GM12892 (cell line): ENCODE data around the gene GIN1.

ENCODE experiments used
- POLR2A ChIP-seq: IDR thresholded peaks from 2 replicates; pipeline ENCODE4 v1.6.1; 2011; ENCODE audit warnings: low read depth, low read length, control low read depth
- POLR2AphosphoS5 ChIP-seq: IDR thresholded peaks from 2 replicates; pipeline ENCODE4 v1.6.1; 2011; ENCODE audit warnings: low read depth, low read length, control low read depth
- TAF1 ChIP-seq: IDR thresholded peaks from 2 replicates; pipeline ENCODE4 v1.6.1; 2011; ENCODE audit warnings: low read depth, mild to moderate bottlenecking, control low read depth, low read length, borderline replicate concordance

DNA sequence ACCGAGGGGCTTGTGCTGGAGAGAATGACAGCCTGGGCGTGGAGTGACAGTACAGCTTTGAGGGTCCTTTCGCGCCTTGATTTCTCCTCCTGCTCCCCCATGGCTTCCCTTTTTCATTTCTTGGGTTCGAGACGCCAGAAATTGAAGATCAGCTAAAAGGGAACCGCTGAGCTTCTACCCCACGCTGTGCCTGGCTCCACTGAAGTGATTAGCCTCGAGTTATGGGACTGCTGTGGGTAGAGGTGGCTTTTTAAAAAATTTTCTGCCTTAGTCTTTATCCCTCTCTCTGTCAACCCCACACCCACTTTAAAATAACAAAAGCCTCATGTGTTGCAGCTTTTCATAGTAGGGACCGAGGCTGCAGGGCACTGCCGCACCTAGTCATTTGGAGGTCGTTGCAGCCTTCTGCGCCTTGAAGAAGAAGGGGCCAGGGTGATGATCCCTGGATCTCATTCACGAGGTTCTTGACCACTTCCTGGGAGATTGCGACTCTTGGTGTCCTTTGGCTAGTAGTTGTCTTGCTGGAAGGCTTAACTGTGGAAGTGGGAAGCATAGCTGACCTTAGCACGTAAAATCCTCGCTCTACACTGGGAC is 766 bp upstream of the GIN1 start:
- no peak for TF ChIP-seq POLR2A
- TF ChIP-seq POLR2AphosphoS5: no peak
- TF ChIP-seq TAF1: no peak
